NCI-H1417 (cell line): ENCODE results near the gene ZSWIM8.
A peak's percentile ranks its signal among the peaks of the same experiment; 100 is the strongest.

Experiments
- DNase-seq, 3 experiments: peaks; one replicate each; lab custom pipeline; 2025; lab: John Stamatoyannopoulos, UW

ZSWIM8 gene

DNA sequence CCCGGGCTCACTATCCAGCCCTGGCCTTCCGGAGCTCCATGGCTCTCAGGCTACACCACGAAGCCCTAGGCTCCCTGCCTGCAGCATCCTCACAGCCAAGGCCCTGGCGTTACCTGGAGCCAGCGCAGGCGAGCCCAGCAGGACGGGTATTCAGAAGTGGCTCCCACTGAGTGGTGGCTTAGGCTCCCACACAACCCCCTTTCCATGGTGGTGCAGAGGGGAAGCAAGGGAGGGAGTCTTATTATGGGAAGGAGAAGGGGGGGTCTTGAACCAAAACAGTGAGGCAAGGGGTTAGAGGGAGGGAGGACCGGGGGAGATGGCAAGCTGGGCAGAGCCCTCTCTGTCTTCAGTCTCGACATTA, 55.6 kb downstream of the ZSWIM8 start:
- no peak for DNase-seq

- no peak for DNase-seq
Measured at GRCh38 chr10:73841526-73842285, 56.3 kb downstream of the ZSWIM8 start.

DNA sequence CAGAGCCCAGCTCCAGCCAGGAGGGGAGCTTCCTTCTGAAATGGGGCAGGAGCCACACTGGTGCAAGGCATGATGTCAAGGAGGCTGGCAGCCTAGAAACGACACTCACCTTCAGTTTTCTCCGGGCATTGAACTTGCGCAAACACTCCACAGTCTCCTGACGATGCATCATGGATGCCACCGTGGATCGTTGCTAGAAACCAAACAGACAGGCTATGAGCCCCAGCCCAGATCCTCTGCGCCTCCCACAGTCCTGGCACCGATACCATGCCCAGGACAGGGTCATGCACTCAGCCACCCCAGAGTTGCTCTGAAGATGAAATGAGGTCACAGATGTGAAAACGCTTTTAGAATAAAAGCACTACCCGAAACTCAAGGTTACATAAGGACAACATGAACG, 56.9 kb downstream of the ZSWIM8 start:
- no peak for DNase-seq

GRCh38 chr10:73843261-73843660, 57.9 kb downstream of the ZSWIM8 start:
- DNase-seq = no peak

DNA sequence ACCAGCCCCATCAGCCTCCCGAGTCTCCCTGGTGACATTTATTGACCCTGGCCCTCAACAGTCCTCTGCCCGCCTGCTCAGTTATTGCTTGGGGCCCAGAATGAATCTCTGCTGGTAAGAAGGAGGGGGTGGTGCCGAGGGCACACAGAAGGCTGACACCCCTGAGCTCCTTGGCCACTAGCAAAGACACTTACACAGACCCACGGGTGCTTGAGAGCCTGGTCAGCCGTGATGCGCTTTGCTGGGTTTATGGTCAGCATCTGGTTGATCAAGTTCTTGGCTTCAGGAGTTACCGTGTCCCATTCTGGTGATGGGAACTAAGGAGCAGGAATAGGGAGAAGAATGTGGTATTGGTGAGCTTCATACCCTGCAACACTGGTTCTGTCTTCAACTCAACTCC, 61.6 kb downstream of the ZSWIM8 start:
- no peak for DNase-seq

DNA sequence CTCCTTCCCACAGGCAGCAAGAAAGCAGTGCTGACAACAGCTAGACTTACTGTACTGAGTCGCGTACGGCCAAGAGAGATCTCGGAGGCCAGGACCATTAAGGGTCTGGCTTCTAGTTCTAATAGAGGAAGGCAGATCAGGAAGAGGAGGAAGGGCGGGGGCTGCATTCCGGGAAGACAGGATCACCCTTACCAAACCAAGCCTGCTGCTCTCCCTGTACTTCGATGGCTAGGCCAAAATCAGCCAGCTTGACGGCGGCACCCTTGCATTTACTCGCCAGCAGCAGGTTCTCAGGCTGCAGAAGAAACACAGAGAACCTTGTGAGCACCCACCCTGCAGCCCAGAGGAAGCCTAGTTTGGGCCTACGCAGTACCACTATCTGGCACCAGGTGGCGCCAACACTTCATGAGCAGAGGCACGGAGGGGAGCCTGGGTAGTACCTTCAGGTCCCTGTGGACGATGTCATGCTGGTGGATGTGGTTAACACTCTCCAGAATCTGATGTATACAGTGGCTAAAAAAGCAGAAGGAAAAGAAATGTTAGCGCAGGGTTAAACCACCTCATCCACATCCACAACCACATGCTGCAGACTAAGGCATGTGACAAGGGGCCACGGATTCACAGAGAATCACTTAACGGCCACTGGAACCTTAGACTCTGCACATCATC, 63.5 kb downstream of the ZSWIM8 start:
- DNase-seq = peak; percentile 26 to 71 (median 46)

GRCh38 chr10:73850211-73850610, 64.8 kb downstream of the ZSWIM8 start:
- DNase-seq = no peak

GRCh38 chr10:73850863-73851461, 65.6 kb downstream of the ZSWIM8 start:
- no peak for DNase-seq
